HepG2 (cell line): ENCODE measurements around the gene REPIN1. TPM values are rescaled to one million over a fixed set of nuclear protein-coding genes. Genes with fewer than 3 reads are reported as not detected.

Experiments used
- ADNP ChIP-seq: sonication (generic); formaldehyde crosslinking; IDR thresholded peaks from 2 replicates; pipeline ENCODE4 v1.4.0; 2020; ENCODE audit warnings: missing genetic modification reagents
- AGO2 ChIP-seq: fragments of 200-400 bp; formaldehyde crosslinking; optimal IDR thresholded peaks from 2 replicates; pipeline ENCODE3; 2017; ENCODE audit warnings: mild to moderate bottlenecking, low read depth, low read length, moderate library complexity
- EEA1 ChIP-seq: sonication (generic); formaldehyde crosslinking; IDR thresholded peaks from 2 replicates; pipeline ENCODE4 v1.5.1; 2020; ENCODE audit warnings: mild to moderate bottlenecking, missing genetic modification reagents, borderline replicate concordance
- GPN1 ChIP-seq: sonication (generic); formaldehyde crosslinking; IDR thresholded peaks from 2 replicates; pipeline ENCODE4 v1.5.1; 2020; ENCODE audit warnings: missing genetic modification reagents, borderline replicate concordance
- HNF4G ChIP-seq, 2 experiments: sonication (generic) in 1 of 2; formaldehyde crosslinking in 1 of 2; IDR thresholded peaks; 2 replicates each; pipeline versions ENCODE4 v1.4.0 to v1.6.1; 2011 to 2020; ENCODE audit warnings: borderline replicate concordance in 2 of 2, low read depth in 2 of 2, mild to moderate bottlenecking in 2 of 2, low read length in 1 of 2, missing genetic modification reagents in 1 of 2, moderate library complexity in 1 of 2
- JARID2 ChIP-seq: sonication (generic); formaldehyde crosslinking; IDR thresholded peaks from 2 replicates; pipeline ENCODE4 v1.8.1; 2023; ENCODE audit warnings: missing genetic modification reagents, inconsistent platforms; ENCODE audit not compliant: insufficient replicate concordance
- JUND ChIP-seq: sonication (generic); formaldehyde crosslinking; IDR thresholded peaks from 2 replicates; pipeline ENCODE4 v1.8.0; 2022; ENCODE audit warnings: mild to moderate bottlenecking, missing genetic modification reagents
- MAFG ChIP-seq: sonication (generic); formaldehyde crosslinking; IDR thresholded peaks from 2 replicates; pipeline ENCODE4 v1.5.1; 2020; ENCODE audit warnings: mild to moderate bottlenecking, missing genetic modification reagents
- NFKBIZ ChIP-seq: IDR thresholded peaks from 2 replicates; pipeline ENCODE4 v1.6.1; 2018; ENCODE audit warnings: missing genetic modification reagents, missing compliant biosample characterization
- RBM39 ChIP-seq: fragments of 200-400 bp; formaldehyde crosslinking; IDR thresholded peaks from one replicate; pipeline ENCODE4 v1.6.1; 2018; ENCODE audit warnings: antibody characterized with exemption, mild to moderate bottlenecking, low read depth, low read length; ENCODE audit not compliant: poor library complexity, severe bottlenecking
- SAP130 ChIP-seq: IDR thresholded peaks from 2 replicates; pipeline ENCODE4 v1.6.1; 2016; ENCODE audit warnings: low read depth
- TFAP4 ChIP-seq: sonication (generic); IDR thresholded peaks from 2 replicates; pipeline ENCODE4 v1.6.1; 2016; ENCODE audit warnings: low read depth, borderline replicate concordance
- TRAFD1 ChIP-seq: sonication (generic); formaldehyde crosslinking; IDR thresholded peaks from 2 replicates; pipeline ENCODE4 v1.5.1; 2020; ENCODE audit warnings: missing genetic modification reagents, mild to moderate bottlenecking, borderline replicate concordance
- ZBED4 ChIP-seq: sonication (generic); formaldehyde crosslinking; IDR thresholded peaks from 2 replicates; pipeline ENCODE4 v1.4.0; 2020; ENCODE audit warnings: missing genetic modification reagents, borderline replicate concordance
- ZNF264 ChIP-seq: sonication (generic); formaldehyde crosslinking; IDR thresholded peaks from 2 replicates; pipeline ENCODE4 v1.4.0; 2020; ENCODE audit warnings: missing genetic modification reagents
- ZNF737 ChIP-seq: sonication (generic); formaldehyde crosslinking; IDR thresholded peaks from 2 replicates; pipeline ENCODE4 v1.5.0; 2020; ENCODE audit warnings: missing genetic modification reagents, mild to moderate bottlenecking, borderline replicate concordance
- ZNF776 ChIP-seq: sonication (generic); formaldehyde crosslinking; IDR thresholded peaks from 2 replicates; pipeline ENCODE4 v1.4.0; 2020; ENCODE audit warnings: mild to moderate bottlenecking, missing genetic modification reagents
- ZNF891 ChIP-seq: sonication (generic); formaldehyde crosslinking; IDR thresholded peaks from 2 replicates; pipeline ENCODE4 v1.5.0; 2020; ENCODE audit warnings: mild to moderate bottlenecking, missing genetic modification reagents
- polyA plus RNA-seq, 8 experiments: library from polyadenylated mRNA; depleted of rRNA in 3 of 8; stranded (reverse) in 7 of 8; unstranded in 1 of 8; fragments of >200 nt; fragmentation: Illumina TruSeq in 4 of 8; extraction: Trizol in 4 of 8; gene quantifications; 2 replicates each; pipeline versions ENCODE4 v1.2.1 to v1.2.3, GENCODE V29; 2011 to 2016; ENCODE audit warnings: low read depth in 4 of 8, missing spikeins in 1 of 8, mixed read lengths in 1 of 8; ENCODE audit not compliant: insufficient read depth in 1 of 8
- total RNA-seq, 5 experiments: library from RNA; depleted of rRNA; stranded (reverse); fragments of >200 nt; fragmentation: Illumina TruSeq; extraction: Trizol; gene quantifications; 2 replicates each; pipeline ENCODE4 v1.2.3, GENCODE V29; 2016; ENCODE audit warnings: low read depth in 1 of 5

The REPIN1 gene
- total and polyA plus RNA-seq, 2 of the 13 experiments (the other 11 are each of a cell fraction or from before 2014, with no cell fraction given): 69.9 to 108 TPM

GRCh38 chr7:150368884-150369747, 494 bp downstream of the REPIN1 start (continued):
- TF ChIP-seq HNF4G (IDR thresholded peaks at IDR 0.05; ENCODE audit: borderline replicate concordance, low read depth, low read length) (peak; percentile 23; the same call in 1 of the 2 replicates), HNF4G (CRISPR knock-in tag; IDR thresholded peaks at IDR 0.05; ENCODE audit: borderline replicate concordance, low read depth) (no peak), JARID2 (CRISPR knock-in tag) (peak; percentile 69), JUND (CRISPR knock-in tag) (peak; percentile 19; the same call in 1 of the 2 replicates), TFAP4 (peak; percentile 95), ZNF776 (CRISPR knock-in tag) (peak; percentile 6; the same call in 1 of the 2 replicates), AGO2 (peak; percentile 14), NFKBIZ (0 out of 2 replicates have a peak, but pooled peaks have one; percentile 13), ZBED4 (CRISPR knock-in tag) (0 out of 2 replicates have a peak, but pooled peaks have one; percentile 3), RBM39 (peak; percentile 11), SAP130 (CRISPR knock-in tag) (peak; percentile 65), MAFG (CRISPR knock-in tag) (0 out of 2 replicates have a peak, but pooled peaks have one; percentile 8), EEA1 (CRISPR knock-in tag) (0 out of 2 replicates have a peak, but pooled peaks have one; percentile 65), ZNF737 (peak; percentile 20; the same call in 1 of the 2 replicates), ZNF264 (CRISPR knock-in tag) (no peak; the same call in 1 of the 2 replicates), TRAFD1 (CRISPR knock-in tag) (peak; percentile 85; the same call in 1 of the 2 replicates), ADNP (0 out of 2 replicates have a peak, but pooled peaks have one; percentile 15), ZNF891 (CRISPR knock-in tag) (0 out of 2 replicates have a peak, but pooled peaks have one; percentile 40), GPN1 (CRISPR knock-in tag) (0 out of 2 replicates have a peak, but pooled peaks have one; percentile 25)
